Activated CD8-positive, alpha-beta T cell treated with anti-CD3 and anti-CD28 coated beads for 36 hours (primary cell): ENCODE data around the gene LIN28B. TPM values are rescaled to one million over a fixed set of nuclear protein-coding genes. Genes with fewer than 3 reads are reported as not detected.

Source experiments
- ATAC-seq: fragments of 200-7000 bp; cut with Tn5 transposase; one replicate; pipeline ENCODE4 v1.10.0; 2021; ENCODE audit warnings: mild to moderate bottlenecking, moderate library complexity
- CTCF ChIA-PET: fragments of 350-600 bp; sonication (Branson Sonifier 250); formaldehyde crosslinking; loops from one replicate; lab custom pipeline; 2021; ENCODE audit warnings: antibody characterized with exemption; lab: Charles Lee
- POLR2A ChIA-PET: fragments of 350-600 bp; sonication (Branson Sonifier 250); formaldehyde crosslinking; loops from one replicate; lab custom pipeline; 2021; ENCODE audit warnings: antibody characterized with exemption; lab: Charles Lee
- DNase-seq: peaks from one replicate; pipeline ENCODE4 v3.0.0-alpha.2; 2020
- H3K27ac Mint-ChIP-seq: one replicate; pipeline ENCODE4 v1.8.0; 2021; ENCODE audit warnings: mild to moderate bottlenecking, mixed read lengths
- H3K27me3 Mint-ChIP-seq: one replicate; pipeline ENCODE4 v1.8.0; 2021; ENCODE audit warnings: mixed read lengths
- H3K36me3 Mint-ChIP-seq: one replicate; pipeline ENCODE4 v1.8.0; 2021; ENCODE audit warnings: low read depth, mixed read lengths
- H3K4me1 Mint-ChIP-seq: one replicate; pipeline ENCODE4 v1.8.0; 2021; ENCODE audit warnings: low read depth, mixed read lengths
- H3K4me3 Mint-ChIP-seq: one replicate; pipeline ENCODE4 v1.8.0; 2021; ENCODE audit warnings: mild to moderate bottlenecking, moderate library complexity, mixed read lengths
- H3K9me3 Mint-ChIP-seq: one replicate; pipeline ENCODE4 v1.8.0; 2021; ENCODE audit warnings: mixed read lengths
- intact Hi-C: fragments of 100-400 bp; cut with micrococcal nuclease; formaldehyde crosslinking; loops from one replicate; pipeline ENCODE4 v1.10.0; 2022
- total RNA-seq, 2 experiments: library from RNA; stranded (reverse); gene quantifications; one replicate each; pipeline ENCODE4 v1.2.3, GENCODE V29; 2021
- TF ChIP-seq, protein P1 (sequence below): fragments of 200-600 bp; IDR thresholded peaks from one replicate; pipeline ENCODE4 v1.8.0; 2022; ENCODE audit warnings: antibody characterized with exemption, mild to moderate bottlenecking

LIN28B gene
- total RNA-seq, 2 experiments from 2014 or later, result not detected

GRCh38 chr6:104928141-104928540 is 28.8 kb upstream of the LIN28B start:
- Mint-ChIP-seq H3K4me1 (no peaks in the 10 kb centered on the region), H3K27ac (no peak overlapping the region), H3K36me3 (no peaks in the 10 kb centered on the region), H3K4me3 (no peak overlapping the region), H3K9me3 (no peaks in the 10 kb centered on the region), H3K27me3 (peaks cover 9% of the 10 kb centered on the region)
- TF ChIP-seq, protein P1, sequence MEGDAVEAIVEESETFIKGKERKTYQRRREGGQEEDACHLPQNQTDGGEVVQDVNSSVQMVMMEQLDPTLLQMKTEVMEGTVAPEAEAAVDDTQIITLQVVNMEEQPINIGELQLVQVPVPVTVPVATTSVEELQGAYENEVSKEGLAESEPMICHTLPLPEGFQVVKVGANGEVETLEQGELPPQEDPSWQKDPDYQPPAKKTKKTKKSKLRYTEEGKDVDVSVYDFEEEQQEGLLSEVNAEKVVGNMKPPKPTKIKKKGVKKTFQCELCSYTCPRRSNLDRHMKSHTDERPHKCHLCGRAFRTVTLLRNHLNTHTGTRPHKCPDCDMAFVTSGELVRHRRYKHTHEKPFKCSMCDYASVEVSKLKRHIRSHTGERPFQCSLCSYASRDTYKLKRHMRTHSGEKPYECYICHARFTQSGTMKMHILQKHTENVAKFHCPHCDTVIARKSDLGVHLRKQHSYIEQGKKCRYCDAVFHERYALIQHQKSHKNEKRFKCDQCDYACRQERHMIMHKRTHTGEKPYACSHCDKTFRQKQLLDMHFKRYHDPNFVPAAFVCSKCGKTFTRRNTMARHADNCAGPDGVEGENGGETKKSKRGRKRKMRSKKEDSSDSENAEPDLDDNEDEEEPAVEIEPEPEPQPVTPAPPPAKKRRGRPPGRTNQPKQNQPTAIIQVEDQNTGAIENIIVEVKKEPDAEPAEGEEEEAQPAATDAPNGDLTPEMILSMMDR, result no peak
- ChIA-PET POLR2A (no interaction called here), CTCF (no interaction called here)
- no peak for DNase-seq
- ATAC-seq, result no peak
- intact Hi-C loops, result no loop called here

DNA sequence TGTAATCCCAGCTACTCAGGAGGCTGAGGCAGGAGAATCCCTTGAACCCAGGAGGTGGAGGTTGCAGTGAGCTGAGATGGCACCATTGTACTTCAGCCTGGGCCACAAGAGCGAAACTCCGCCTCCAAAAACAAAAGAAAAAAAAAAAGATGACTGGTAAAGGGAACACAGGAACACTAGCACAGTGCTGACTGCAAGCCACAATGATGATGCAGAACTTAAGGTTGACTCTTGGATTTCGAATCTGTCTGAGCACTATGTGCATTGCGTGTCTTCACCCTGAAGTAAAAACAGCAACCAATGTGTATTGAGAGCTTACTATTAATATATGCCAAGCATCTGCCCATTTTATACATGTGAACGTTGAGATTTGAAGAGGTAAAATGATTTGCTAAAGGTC is 27.6 kb upstream of the LIN28B start:
- ChIA-PET POLR2A (interaction anchor here (0.6 kb wide), 1 partner anchor 102 kb away, joined by 6 read pairs; no protein-coding TSS in a partner anchor), CTCF (no interaction called here)
- intact Hi-C loops, result no loop called here
- H3K27me3 Mint-ChIP-seq, result peaks cover 8% of the 10 kb centered on the region
- DNase-seq, result no peak
- TF ChIP-seq, protein P1, result no peak
- H3K4me1 Mint-ChIP-seq, result no peaks in the 10 kb centered on the region
- no peaks in the 10 kb centered on the region for H3K36me3 Mint-ChIP-seq
- no peak overlapping the region for H3K4me3 Mint-ChIP-seq
- ATAC-seq, result no peak
- no peak overlapping the region for H3K27ac Mint-ChIP-seq
- no peaks in the 10 kb centered on the region for H3K9me3 Mint-ChIP-seq

- no peaks in the 10 kb centered on the region for H3K4me1 Mint-ChIP-seq
- TF ChIP-seq, protein P1, result no peak
Observed at GRCh38 chr6:104930939-104931338, 26.0 kb upstream of the LIN28B start.

DNA sequence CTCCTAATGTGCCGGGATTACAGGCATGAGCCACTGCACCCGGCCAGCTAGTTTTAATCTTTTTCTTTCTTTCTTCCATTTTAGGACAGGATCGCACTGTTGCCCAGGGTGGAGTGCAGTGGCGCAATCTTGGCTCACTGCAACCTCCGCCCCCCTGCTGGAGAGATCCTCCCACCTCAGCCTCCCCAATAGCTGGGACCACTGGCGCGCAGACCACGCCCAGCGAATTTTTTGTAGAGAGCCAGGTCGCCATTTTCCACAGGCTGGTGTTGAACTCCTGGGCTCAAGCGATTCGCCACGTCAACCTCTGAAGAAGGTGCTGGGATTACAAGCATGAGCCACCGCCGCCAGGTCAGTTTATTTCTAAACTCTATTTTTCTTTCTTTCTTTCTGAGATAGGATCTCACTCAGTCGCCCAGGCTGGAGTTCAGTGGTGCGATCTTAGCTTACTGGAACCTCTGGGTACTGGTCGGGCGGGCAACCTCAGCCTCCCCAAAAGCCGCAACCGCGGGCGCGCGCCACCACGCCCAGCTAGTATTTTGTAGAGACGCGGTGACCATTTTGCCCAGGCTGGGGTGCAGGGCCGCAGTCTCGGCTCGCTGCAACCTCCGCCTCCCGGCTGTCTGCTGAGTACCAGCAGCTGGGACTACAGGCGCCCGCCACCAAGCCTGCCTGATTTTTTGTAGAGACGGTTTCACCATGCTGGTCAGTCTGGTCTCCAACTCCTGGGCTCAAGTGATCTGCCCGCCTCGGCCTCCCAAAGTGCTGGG is 20.0 kb upstream of the LIN28B start:
- Mint-ChIP-seq H3K36me3 (peaks cover 7% of the 10 kb centered on the region), H3K27me3 (peaks cover 36% of the 10 kb centered on the region), H3K4me1 (peaks cover 6% of the 10 kb centered on the region), H3K4me3 (no peak overlapping the region), H3K9me3 (no peaks in the 10 kb centered on the region), H3K27ac (no peak overlapping the region)
- no peak for DNase-seq
- ATAC-seq, result no peak
- POLR2A ChIA-PET, result interaction anchor here (0.6 kb wide), 1 partner anchor 305 kb away, joined by 4 read pairs; no protein-coding TSS in a partner anchor
- intact Hi-C loops, result no loop called here
- CTCF ChIA-PET, result no interaction called here
- TF ChIP-seq, protein P1, result no peak

More at GRCh38 chr6:104930939-104931338, 26.0 kb upstream of the LIN28B start:
- Mint-ChIP-seq H3K9me3 (no peaks in the 10 kb centered on the region), H3K4me3 (no peak overlapping the region), H3K27ac (no peak overlapping the region), H3K27me3 (peaks cover 7% of the 10 kb centered on the region), H3K36me3 (no peaks in the 10 kb centered on the region)
- intact Hi-C loops, result no loop called here
- ChIA-PET POLR2A (no interaction called here), CTCF (no interaction called here)
- ATAC-seq (no peak), DNase-seq (no peak)

GRCh38 chr6:104940238-104940892 is 16.5 kb upstream of the LIN28B start:
- no peak overlapping the region for H3K27ac Mint-ChIP-seq
- H3K27me3 Mint-ChIP-seq, result peaks cover 44% of the 10 kb centered on the region
- ATAC-seq, result no peak
- peaks cover 7% of the 10 kb centered on the region for H3K36me3 Mint-ChIP-seq
- peak overlapping the region; percentile 32 for H3K4me3 Mint-ChIP-seq
- intact Hi-C loops, result no loop called here
- POLR2A ChIA-PET, result no interaction called here
- H3K9me3 Mint-ChIP-seq, result no peaks in the 10 kb centered on the region
- H3K4me1 Mint-ChIP-seq, result peaks cover 6% of the 10 kb centered on the region
- CTCF ChIA-PET, result interaction anchor here (1.4 kb wide), 1 partner anchor 258 kb away, joined by 3 read pairs; no protein-coding TSS in a partner anchor
- DNase-seq, result no peak
- TF ChIP-seq, protein P1, result no peak
